Loucy (cell line): ENCODE data around the gene TMEM107.

ENCODE experiments used
- H2AFZ ChIP-seq: fragments of 200-600 bp; sonication (generic); 2 replicates; pipeline ENCODE4 v1.6.0; 2016; ENCODE audit warnings: antibody characterized with exemption, mild to moderate bottlenecking, low read length, moderate library complexity
- H3F3A ChIP-seq: fragments of 200-600 bp; 2 replicates; pipeline ENCODE4 v1.6.0; 2016; ENCODE audit warnings: antibody characterized with exemption, low read depth, mild to moderate bottlenecking
- H3K27me3 ChIP-seq: fragments of 200-600 bp; sonication (generic); 2 replicates; pipeline ENCODE4 v1.6.1; 2014; ENCODE audit warnings: low read length, mild to moderate bottlenecking; ENCODE audit not compliant: insufficient read depth, poor library complexity, severe bottlenecking
- H3K36me3 ChIP-seq: fragments of 200-600 bp; sonication (generic); 2 replicates; pipeline ENCODE4 v1.6.1; 2016; ENCODE audit warnings: low read length; ENCODE audit not compliant: insufficient read depth
- H3K4me1 ChIP-seq: fragments of 200-600 bp; sonication (generic); 2 replicates; pipeline ENCODE4 v1.5.1; 2014; ENCODE audit warnings: low read length, mild to moderate bottlenecking; ENCODE audit not compliant: insufficient read depth, poor library complexity, severe bottlenecking
- H3K4me2 ChIP-seq: fragments of 200-600 bp; sonication (generic); 2 replicates; pipeline ENCODE4 v1.6.0; 2014; ENCODE audit warnings: antibody characterized with exemption, low read length, low read depth, mild to moderate bottlenecking; ENCODE audit not compliant: poor library complexity, severe bottlenecking
- H3K4me3 ChIP-seq: fragments of 200-600 bp; sonication (generic); 2 replicates; pipeline ENCODE4 v1.5.1; 2014; ENCODE audit warnings: low read length, mild to moderate bottlenecking, mixed read lengths; ENCODE audit not compliant: poor library complexity, severe bottlenecking
- H3K79me2 ChIP-seq: fragments of 200-600 bp; sonication (generic); 2 replicates; pipeline ENCODE4 v1.6.1; 2014; ENCODE audit warnings: low read length; ENCODE audit not compliant: insufficient read depth
- H3K9ac ChIP-seq: fragments of 200-600 bp; sonication (generic); 2 replicates; pipeline ENCODE4 v1.6.0; 2014; ENCODE audit warnings: mild to moderate bottlenecking, low read depth, low read length, moderate library complexity; ENCODE audit not compliant: poor library complexity, severe bottlenecking
- H3K9me2 ChIP-seq: fragments of 200-600 bp; sonication (generic); replicated peaks from 2 replicates; pipeline ENCODE4 v1.6.1; 2016; ENCODE audit warnings: low read depth, low read length, mixed read lengths
- H3K9me3 ChIP-seq: fragments of 200-600 bp; sonication (generic); 2 replicates; pipeline ENCODE4 v1.6.1; 2014; ENCODE audit warnings: mild to moderate bottlenecking, antibody characterized with exemption, low read length, low read depth; ENCODE audit not compliant: insufficient read depth
- H4K20me1 ChIP-seq: fragments of 200-600 bp; sonication (generic); 2 replicates; pipeline ENCODE4 v1.6.0; 2014; ENCODE audit warnings: antibody characterized with exemption, low read length, mild to moderate bottlenecking; ENCODE audit not compliant: insufficient read depth, poor library complexity, severe bottlenecking
- CTCF ChIP-seq: fragments of 200-600 bp; sonication (generic); conservative IDR thresholded peaks from 2 replicates; pipeline ENCODE4 v1.5.1; 2014; ENCODE audit warnings: mild to moderate bottlenecking, antibody characterized with exemption, low read length
- EZH2phosphoT487 ChIP-seq: fragments of 200-600 bp; IDR thresholded peaks from 2 replicates; pipeline ENCODE4 v1.6.1; 2018; ENCODE audit warnings: antibody characterized with exemption, mild to moderate bottlenecking, moderate library complexity, borderline replicate concordance

TMEM107 gene

GRCh38 chr17:8133941-8134340 lies 42.2 kb downstream of the TMEM107 start:
- Histone ChIP-seq H4K20me1 (no peaks in the 10 kb centered on the region), H3K9ac (no peak overlapping the region), H3F3A (peaks cover 3% of the 10 kb centered on the region; the same call in 1 of the 2 replicates), H3K79me2 (no peaks in the 10 kb centered on the region), H3K9me3 (no peaks in the 10 kb centered on the region), H3K4me1 (peaks cover 11% of the 10 kb centered on the region), H3K9me2 (no peaks in the 10 kb centered on the region), H2AFZ (no peak overlapping the region), H3K36me3 (no peaks in the 10 kb centered on the region), H3K4me2 (no peak overlapping the region), H3K27me3 (no peaks in the 10 kb centered on the region), H3K4me3 (no peak overlapping the region)
- no peak for TF ChIP-seq EZH2phosphoT487
- TF ChIP-seq CTCF: no peak

- Histone ChIP-seq H3K4me3 (no peak overlapping the region), H2AFZ (no peak overlapping the region), H3K4me2 (no peak overlapping the region), H3F3A (peaks cover 3% of the 10 kb centered on the region; the same call in 1 of the 2 replicates), H3K4me1 (peaks cover 10% of the 10 kb centered on the region), H3K27me3 (no peaks in the 10 kb centered on the region), H3K9me3 (no peaks in the 10 kb centered on the region), H3K9ac (no peak overlapping the region), H4K20me1 (no peaks in the 10 kb centered on the region), H3K9me2 (no peaks in the 10 kb centered on the region), H3K36me3 (no peaks in the 10 kb centered on the region), H3K79me2 (no peaks in the 10 kb centered on the region)
- TF ChIP-seq EZH2phosphoT487: no peak
- TF ChIP-seq CTCF: no peak
Observed at GRCh38 chr17:8133399-8133798, 42.8 kb downstream of the TMEM107 start.

- no peak overlapping the region for H3K4me2 ChIP-seq
- no peak overlapping the region for H3K4me3 ChIP-seq
- H4K20me1 ChIP-seq: no peaks in the 10 kb centered on the region
- H3K36me3 ChIP-seq: no peaks in the 10 kb centered on the region
- no peaks in the 10 kb centered on the region for H3K27me3 ChIP-seq
- peaks cover 4% of the 10 kb centered on the region for H3K4me1 ChIP-seq
- H3K9ac ChIP-seq: no peak overlapping the region
- H2AFZ ChIP-seq: no peak overlapping the region
- H3K9me3 ChIP-seq: no peaks in the 10 kb centered on the region
- no peak for TF ChIP-seq EZH2phosphoT487
- no peak for TF ChIP-seq CTCF
- H3K79me2 ChIP-seq: no peaks in the 10 kb centered on the region
- no peaks in the 10 kb centered on the region for H3F3A ChIP-seq
- H3K9me2 ChIP-seq: no peaks in the 10 kb centered on the region
Observed at GRCh38 chr17:8131844-8132441, 44.2 kb downstream of the TMEM107 start.
